GM21528 (cell line): ENCODE results near the gene IL36RN.

Source experiments
- ATAC-seq: cut with Tn5 transposase; IDR thresholded peaks from one replicate; pipeline ENCODE4 v1.9.1; 2021; ENCODE audit warnings: mild to moderate bottlenecking, moderate library complexity; ENCODE audit not compliant: unreplicated experiment, low FRiP score

Gene IL36RN

GRCh38 chr2:113041871-113042270 is 17.1 kb upstream of the IL36RN start:
- ATAC-seq = no peak

DNA sequence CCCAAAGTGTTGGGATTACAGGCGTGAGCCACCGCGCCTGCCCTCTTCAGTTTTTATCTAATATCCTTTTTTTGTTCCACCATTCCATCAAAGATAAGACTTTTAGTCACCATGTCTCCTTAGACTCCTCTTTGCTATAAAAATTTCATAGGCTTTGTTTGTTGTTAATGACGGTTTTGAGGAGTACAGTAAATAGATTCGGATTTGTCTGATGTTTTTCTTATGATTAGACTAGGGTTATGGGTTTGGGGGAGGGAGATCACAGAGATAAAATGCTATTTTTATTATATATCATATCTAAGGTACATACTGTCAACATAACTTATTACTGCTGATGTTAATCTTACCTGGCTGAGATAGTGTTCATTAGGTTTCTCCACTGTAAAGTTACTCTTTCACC is 12.5 kb upstream of the IL36RN start:
- ATAC-seq = no peak

- no peak for ATAC-seq
Observed at GRCh38 chr2:113050921-113051895, 7.8 kb upstream of the IL36RN start.

GRCh38 chr2:113052396-113052917 is 6.5 kb upstream of the IL36RN start, which contains the start of gene IL36B:
TSS of gene IL36B (minus strand) at chr2:113052867.
- ATAC-seq = no peak

DNA sequence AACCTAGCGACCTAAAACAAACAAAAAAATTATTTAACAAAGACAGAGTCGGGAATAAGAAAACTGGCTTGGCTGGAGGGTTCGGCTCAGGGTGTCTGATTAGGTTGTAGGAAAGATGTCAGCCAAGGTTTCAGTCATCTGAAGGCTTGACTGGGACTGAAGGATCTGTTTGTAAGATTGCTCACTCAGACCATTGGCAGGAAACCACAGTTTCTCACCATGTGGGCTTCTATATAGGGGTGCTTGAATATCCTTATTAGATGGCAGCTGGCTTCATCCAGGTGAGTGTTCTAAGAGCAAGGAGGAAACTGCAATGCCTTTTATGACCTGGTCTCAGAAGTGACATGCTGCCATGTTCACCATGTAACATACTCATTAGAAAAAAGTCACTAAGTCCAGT is 5.3 kb upstream of the IL36RN start:
- ATAC-seq = no peak

DNA sequence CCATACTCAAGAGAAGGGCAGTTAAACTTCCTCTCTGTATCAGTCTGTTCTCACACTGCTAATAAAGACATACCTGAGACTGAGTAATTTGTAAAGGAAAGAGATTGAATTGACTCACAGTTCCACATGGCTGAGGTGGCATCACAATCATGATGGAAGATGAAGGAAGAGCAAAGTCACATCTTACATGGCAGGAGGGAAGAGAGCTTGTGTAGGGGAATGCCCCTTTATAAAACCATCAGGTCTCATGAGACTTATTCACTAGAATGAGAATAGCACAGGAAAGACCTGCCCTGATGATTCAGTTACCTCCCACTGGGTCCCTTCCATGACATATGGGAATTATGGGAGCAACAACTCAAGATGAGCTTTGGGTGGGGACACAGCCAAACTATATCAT is 4.9 kb upstream of the IL36RN start:
- ATAC-seq = no peak

DNA sequence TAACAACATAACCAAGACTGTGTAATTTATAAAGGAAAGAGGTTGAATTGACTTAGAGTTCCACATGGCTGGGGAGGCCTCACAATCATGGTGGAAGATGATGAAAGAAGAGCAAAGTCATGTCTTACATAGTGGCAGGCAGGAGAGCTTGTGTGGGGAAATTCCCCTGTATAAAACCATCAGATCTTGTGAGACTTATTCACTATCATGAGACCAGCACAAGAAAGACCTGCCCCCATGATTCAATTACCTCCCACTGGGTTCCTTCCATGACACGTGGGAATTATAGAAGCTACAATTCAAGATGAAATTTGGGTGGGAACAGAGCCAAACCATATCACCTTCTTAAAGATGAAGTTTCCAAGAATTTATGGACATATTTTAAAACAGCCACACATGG is 2.5 kb upstream of the IL36RN start:
- ATAC-seq = no peak

GRCh38 chr2:113057117-113057516 is 1.9 kb upstream of the IL36RN start:
- ATAC-seq = no peak

GRCh38 chr2:113058411-113058994 is 495 bp upstream of the IL36RN start:
- ATAC-seq = no peak

DNA sequence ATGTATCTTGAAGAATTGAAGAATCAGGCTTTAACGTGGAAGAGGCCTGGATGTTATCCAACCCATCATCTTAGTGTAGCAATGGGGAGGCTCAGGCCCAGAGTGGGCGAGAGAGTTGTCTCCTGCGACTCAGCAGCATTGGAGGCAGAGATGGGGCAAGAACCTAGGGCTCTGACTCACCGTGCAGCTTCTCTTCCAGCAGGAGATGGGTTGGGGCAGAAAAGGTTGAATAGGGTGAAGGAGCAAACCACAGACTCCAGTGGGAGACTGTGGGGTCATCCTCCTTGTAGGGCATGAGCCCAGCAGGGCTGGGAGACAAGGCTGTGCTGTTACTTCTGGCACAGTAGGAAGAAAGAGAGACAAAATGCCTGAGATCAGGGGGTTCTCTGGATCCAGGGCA is 1.4 kb downstream of the IL36RN start:
- ATAC-seq = no peak

DNA sequence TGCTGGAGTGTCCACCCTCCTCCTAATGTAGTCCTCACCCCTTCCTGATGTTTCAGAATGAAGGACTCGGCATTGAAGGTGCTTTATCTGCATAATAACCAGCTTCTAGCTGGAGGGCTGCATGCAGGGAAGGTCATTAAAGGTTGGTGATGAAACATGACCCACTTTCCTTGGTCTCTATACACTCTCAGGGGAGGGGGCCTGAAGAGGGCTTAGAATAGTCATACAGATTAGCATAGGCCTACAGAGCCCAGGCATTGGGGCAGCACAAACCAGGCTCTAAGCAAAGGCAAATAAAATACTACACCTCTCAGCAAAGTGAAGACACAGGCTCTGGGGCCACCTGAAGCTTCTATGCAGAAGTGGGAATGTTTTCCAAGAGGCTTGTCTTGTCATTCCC is 1.8 kb downstream of the IL36RN start:
- ATAC-seq = no peak

GRCh38 chr2:113061241-113061640 is 2.2 kb downstream of the IL36RN start:
- no peak for ATAC-seq

DNA sequence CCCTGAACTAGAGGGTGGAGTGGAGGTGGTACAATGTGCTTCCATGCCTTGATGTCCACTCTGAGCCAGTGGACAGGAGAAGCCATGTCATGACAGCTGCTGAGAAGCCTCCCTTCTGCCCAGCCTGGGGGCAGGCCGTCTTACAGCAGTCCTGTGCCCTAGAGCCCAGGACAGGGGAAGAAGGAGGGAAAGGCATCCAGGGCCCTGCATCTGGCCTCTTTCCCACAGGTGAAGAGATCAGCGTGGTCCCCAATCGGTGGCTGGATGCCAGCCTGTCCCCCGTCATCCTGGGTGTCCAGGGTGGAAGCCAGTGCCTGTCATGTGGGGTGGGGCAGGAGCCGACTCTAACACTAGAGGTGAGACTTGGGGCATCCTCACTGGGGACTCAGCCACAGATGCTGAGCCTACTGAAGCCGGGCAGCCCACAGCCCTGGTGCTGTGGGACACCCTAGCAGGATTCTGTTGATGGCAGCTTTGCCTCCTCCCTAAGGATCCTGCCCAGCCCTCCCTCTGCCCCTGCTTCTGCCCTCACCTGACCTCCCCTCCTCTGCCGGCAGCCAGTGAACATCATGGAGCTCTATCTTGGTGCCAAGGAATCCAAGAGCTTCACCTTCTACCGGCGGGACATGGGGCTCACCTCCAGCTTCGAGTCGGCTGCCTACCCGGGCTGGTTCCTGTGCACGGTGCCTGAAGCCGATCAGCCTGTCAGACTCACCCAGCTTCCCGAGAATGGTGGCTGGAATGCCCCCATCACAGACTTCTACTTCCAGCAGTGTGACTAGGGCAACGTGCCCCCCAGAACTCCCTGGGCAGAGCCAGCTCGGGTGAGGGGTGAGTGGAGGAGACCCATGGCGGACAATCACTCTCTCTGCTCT is 3.1 kb downstream of the IL36RN start:
- ATAC-seq = no peak

GRCh38 chr2:113064281-113064680 is 5.3 kb downstream of the IL36RN start:
- ATAC-seq = no peak

GRCh38 chr2:113064898-113065297 is 5.9 kb downstream of the IL36RN start:
- ATAC-seq = no peak

- no peak for ATAC-seq
Observed at GRCh38 chr2:113067681-113068080, 8.7 kb downstream of the IL36RN start, which contains the start of gene IL1F10. TSS of gene IL1F10 (plus strand) at chr2:113067970. CDS start at chr2:113072739, 4,769 bp downstream.

DNA sequence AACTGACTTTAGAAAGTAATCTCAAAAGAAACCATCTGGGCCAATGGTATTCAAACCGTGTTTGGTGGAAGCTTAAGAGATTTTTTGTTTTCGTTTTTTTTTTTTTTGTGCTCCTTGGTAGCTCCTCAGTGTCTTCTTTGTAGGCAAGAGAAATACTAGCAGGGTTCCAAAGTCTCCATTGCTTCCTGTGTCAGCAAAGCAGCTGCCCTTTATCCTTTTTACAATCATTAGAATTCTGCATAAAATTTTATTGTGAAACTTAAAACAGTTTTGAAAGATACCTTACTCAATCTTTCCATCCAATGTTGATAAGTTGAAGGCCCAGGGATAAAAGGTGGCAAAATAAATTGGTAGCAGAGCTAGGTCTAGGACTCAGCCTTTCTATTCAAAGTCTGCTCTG is 9.3 kb downstream of the IL36RN start:
- no peak for ATAC-seq

GRCh38 chr2:113068706-113069485 is 9.9 kb downstream of the IL36RN start:
- ATAC-seq = no peak

GRCh38 chr2:113069676-113070605 is 10.9 kb downstream of the IL36RN start:
- no peak for ATAC-seq
